Inflammatory macrophage (primary cell): ENCODE results near the gene PSD2.

Source experiments
- DNase-seq, 2 donors: peaks; one replicate each; pipeline ENCODE4 v3.0.0-alpha.2; 2020 to 2022
- total RNA-seq, 18 experiments: gene quantifications; one replicate each; lab custom pipeline; 2026; ENCODE audit warnings: mixed read lengths in 6 of 18, inconsistent platforms in 2 of 18; lab: John Stamatoyannopoulos, UW

Gene PSD2
- 0 to 0.73 (median 0.06) reads per million in 18 experiments for total RNA-seq

DNA sequence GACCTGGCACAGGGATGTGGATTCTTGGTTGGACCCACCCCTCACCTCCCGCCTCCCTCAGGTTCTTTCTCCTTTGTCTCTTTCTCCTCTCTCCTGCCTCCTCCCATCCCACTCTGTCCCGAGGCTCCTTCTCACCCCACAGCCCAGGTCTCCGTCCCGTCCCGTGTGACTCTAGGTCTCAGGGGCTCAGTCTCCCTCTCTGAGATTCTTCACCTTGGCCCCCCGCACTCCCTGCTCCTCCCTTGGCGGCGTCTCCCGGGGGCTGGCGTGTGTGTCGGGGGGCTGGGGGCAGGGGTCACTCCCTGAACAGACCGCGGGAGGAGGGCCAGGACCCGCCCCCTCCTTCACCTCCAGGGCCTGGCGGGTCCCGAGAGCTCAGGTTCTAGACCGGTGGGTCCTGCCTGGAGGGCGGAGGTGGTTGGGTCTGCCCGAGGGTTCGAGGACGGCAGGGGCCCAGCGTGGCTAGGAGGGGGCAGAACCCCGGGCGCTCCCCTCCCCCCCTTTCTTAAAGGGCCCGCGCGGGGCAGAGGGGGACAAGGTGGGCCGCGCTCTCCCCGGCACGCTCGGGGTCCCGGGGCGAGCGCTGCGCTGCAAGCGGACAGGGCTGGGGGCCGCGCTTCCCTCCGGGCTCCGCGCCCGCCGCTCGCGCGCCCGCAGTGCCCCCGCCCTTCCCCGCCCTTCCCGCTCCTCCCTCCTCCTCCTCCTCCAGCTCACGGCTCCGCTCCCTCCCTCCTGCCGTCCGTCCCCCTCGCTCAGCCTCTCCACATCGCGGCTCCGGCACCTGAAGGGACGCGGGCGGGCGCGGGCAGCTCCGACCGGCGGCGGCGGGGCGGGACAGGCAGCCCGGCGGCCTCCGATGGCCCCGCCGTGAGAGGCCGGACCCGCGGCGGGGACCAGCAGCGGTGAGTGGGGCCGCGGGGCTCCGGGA lies at the start of gene PSD2:
Gene PSD2, plus strand, starts transcription at position 735 of the 928 bp plus-strand sequence. CDS start 13,633 bp downstream, outside the sequence.
- DNase-seq = no peak

DNA sequence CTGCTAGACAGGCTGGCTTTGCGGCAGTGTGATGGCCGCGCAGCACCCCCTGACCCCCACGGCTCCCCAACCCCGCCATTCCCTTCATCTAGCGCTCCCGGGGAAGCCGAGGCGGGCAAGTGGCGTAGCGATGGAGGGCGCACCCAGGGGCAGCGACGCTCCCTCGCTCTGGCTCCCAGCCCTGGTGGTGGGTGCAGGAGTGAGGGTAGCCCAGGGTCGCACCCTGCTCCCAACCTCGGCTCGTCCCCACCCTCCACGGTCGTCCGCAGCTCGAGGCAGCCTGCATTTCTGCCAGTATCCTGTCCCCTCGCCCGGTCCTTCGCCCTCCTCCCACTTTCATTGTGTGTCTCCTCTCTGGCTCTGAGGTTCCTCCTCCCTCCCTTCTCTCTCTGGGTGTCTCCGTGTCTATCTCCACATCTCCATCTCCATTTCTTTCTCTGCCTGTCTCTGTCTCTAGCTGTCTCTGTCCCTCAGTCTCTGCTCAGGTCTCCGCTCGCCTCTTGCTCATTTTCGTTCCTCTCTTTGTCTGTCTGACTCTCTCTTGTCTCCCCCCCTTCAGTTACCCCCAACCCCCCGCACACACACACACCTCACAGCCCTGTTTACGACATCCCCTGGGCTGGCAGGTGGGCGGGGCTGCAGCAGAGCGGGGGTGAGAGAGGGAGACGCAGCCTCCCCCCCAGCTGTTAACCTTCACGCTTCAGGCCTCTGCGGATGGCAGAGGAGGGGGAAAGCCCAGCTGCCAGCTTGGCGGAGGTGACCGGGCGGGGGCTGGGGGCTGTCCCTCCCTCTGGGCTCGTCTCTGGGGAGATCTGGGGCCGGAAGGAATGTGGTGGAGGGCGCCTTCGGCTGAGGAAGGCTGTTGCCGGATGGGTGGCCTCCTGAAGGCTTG lies 48.7 kb upstream of the PSD2 start:
- DNase-seq = peak in 1 of 2 donors; percentile 19

DNA sequence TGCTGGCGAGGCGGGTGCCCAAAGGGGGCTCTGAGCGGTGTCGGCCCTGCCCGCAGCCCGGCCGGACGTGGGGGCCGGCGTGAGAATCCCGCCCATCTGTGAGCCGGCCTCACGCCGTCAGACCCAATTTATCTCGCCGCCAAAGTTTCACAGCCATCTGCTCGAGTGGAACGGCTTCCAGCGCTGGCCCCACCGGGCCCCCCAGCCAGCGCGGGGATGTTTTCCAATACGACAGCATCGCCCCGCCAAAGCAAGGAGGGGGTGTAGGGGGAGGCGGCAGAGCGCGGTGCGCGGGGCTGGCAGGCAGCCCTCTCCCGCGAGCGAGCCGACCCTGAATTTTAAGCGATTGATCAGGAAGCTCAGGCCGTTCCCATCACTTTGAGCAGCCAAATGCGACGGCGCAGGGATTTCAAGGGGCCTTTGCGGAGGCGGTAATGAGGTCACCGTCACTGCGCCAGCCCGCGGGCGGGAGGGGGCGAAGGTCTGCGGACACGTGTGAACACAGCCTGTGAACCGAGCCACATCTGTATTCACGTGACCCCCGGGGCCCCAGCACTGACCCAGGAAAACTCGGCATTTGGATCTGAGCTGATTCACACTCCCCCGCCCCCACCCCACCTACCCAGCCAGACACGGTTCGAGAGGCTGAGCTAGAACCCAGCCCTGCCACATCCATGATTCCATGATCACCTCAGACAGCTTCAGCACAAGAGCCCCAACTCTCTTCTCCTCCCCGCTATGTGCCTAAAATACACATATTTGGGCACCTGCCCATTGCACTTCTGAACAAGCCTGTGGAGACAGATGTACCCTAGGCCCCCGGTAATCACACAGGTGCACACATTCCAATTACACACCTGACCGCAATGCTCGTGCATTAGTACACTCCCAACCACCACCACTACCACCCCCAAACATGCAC lies 47.8 kb upstream of the PSD2 start:
- peak; percentile 35 to 73 for DNase-seq

DNA sequence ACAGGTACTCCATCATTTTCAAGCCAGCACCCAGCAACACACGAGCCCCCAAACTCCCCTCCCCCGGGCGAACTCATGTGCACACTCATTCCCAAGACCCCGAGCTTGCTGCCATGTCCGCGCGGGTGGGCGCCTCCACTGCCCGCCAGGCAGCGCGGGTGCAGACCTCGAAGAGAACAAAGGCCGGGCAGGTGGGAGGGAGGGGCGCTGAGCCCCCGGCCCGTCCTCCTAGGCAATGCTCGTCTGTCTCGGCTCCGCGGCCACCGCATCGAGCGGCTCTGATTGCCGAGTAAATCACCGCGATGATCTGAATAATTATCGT lies 47.1 kb upstream of the PSD2 start:
- no peak for DNase-seq

DNA sequence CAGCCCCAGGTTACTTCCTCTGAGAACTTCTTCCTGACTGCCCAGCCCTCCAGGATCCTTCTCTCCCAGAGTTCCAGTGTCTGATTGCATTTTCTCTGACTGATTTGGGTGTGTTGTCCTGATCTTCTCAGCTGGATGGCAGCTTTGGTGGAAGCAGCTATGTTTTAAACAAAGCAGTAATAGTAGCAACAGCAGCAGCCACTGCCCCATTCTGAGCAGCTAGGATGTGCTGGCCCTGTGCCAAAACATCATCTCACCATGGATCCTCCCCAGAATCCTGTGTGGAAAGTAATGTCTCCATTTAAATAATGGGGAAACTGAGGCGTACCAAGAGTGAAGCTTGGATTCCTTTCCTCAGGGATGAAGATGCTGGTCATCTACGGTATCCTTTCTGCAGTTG lies 46.4 kb upstream of the PSD2 start:
- DNase-seq = no peak

DNA sequence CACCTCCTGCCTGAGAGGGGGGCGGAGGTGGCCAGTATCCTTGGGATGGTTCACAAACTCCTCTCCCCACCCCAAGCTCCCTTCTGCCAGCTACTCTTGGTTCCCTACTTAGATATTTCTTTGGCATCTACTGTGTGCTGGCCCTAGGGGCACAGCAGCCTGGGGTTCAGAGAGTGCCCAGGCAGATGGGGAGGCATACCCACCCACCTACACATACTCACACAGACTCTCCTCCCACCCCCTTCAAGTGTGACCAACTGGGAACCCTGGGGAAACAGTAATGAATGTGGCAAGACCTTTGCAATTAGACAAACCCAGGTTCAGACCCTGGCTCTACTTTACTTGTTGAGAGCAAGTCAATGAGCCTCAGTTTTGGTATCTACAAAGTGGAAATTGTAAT lies 44.4 kb upstream of the PSD2 start:
- DNase-seq = no peak

DNA sequence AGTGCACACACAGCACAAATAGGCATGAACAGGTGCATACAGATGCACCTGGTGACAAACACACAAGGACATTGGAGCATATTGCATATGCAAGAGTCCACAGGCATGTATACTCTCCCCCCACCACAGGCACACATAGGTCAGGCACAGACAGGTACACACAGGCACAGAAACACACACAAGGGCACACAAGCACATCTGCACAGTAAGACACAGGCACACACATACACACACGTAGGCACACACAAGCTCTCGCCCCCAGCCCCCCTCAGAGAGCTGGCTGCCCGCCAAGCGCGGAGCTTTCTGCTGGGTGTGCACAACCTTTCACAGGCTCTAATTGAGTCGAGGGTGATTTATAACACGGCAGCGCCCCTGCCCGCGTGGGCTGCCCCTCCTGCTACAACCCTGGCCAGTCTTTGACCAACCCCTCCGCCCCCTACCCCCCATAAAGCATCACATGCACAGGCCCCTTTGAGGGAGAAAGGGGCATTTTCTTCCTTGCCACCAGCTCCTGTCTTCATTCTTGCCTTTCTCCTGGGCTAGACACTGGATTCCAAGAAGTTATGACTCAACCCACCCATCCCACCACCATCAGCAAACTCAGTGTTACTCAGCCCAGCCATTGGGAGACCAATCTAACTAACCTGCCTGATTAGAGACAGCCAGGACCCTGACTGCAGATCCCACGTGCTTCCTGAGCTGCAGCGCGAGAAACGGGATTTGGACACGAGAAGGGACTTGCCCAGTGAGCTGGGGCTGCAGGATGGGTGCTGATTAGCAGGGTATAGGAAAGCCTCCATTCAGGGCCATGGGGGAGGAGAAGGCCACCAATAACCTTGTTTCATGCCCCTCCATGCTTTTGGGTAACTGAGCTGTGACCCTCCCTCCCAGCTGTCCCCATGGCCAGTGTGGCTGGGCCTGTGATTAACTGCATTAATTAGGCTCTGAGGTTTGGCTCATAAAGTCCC lies 42.8 kb upstream of the PSD2 start:
- no peak for DNase-seq

DNA sequence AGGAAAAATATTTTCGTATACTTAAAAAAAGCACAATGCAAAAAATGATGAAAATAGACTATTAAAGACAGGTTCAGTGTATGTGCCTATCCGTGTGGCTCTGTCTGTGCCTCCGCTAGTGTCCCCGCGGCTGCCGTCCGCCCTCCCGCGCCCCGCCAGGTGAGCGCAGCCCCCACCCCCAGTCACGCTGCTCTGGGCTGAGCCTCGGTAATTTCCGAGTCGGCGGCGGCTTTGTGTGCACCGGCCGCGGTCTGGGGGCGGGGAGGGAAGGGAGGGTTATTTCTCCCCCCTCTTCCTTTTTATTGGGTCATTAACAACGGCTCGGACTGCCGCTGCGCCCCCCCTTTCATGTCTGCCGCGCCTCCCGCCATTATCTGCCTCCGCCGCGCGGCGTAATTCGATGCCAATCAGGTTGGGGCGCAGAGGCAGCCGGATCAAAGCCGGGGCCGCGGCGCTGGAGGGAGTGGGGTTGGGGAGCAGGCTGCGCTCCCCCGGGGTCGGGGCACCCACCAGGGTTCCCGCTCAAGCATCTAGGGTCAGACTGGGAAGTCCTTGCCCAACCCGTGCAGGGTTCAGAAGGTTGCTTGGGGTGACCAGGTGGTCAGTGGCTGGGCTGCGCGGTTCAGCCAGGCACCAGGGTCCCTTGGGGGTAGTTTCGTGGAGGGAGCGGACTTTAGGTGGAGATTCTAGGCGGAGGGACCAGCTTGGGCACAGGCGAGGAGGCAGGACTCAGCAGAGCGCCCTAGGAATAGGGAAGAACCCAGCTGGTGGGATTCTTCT lies 39.5 kb upstream of the PSD2 start:
- DNase-seq = no peak

DNA sequence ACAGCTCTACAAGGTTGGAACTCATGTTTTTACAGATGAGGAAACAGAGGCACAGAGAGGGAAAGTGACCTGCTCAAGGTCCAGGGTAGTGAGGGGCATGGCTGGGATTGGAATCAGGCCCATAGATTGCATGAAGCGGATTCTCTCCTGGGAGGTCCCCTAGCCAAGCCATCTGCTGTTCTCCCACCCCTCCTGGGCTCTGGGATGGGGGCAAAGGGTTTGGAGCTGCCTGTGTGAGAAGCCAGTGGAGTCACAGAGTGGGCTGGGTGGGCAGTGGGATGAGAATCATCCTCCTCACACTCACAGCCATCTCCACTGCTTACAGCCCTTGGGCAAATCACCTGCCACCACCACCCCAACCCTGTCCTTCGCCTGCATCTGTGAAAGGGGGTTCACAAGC lies 38.6 kb upstream of the PSD2 start:
- DNase-seq = no peak

DNA sequence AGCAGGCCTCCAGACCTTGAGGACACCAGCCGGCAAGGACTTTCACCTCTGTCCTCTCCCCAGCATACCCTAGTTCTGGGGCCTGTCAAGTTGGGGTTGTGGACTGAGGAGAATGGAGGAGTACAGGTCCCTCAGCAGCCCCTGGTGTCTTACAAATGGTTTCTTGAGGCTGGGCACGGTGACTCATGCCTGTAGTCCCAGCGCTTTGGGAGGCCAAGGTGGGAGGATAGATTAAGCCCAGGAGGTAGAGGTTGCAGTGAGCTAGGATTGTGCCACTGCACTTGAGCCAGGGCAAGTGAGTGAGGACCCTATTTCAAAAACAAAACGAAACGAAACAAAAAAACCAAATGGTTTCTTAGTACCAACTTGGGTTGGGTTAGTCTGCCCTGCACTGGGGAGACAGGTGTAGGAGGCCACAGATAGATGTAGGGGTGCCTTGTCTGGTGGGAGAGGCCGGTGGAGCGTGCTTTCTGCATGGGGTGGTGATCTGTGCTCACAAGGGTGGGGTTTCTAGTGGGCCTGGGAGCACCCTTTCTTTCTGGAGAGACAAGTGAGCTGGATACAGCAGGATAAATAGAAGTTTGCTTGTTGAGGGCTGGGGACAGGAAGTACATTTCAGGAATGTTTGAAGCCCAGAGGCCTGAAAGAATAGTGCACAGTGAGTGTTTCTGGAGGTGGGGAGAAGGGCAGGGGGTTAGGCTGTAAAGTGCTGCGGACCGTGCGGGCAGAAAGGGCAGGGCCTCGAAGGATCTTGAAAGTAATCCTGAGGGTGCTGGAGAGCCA lies 37.7 kb upstream of the PSD2 start:
- DNase-seq = no peak

DNA sequence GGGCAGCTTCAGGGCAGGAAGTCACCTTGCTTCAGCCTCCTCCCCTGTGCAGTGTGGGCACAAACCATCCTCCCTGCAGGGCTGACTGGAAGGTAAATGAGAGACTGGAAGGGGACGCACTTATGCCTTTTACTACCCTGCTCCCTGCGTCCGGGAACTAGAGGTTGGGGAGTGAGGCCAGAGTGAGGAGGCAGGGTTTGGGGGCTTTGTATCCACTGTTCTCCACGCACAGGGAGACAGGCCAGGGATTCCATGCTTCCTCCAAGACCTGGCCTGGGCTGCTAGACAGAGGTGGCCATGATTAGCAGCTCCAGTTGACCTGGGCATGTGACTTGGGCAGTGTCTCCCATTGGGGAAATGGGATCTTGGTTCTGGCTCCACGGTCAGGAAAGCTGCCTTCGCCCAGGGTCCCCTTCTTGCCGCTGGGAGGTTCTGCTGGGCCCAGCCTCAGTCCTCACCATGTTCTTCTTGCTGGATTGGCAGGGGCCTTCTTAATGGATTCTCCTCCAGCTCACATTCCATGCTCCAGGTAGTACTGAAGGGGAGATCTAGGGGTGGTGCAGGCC lies 37.0 kb upstream of the PSD2 start:
- no peak for DNase-seq

DNA sequence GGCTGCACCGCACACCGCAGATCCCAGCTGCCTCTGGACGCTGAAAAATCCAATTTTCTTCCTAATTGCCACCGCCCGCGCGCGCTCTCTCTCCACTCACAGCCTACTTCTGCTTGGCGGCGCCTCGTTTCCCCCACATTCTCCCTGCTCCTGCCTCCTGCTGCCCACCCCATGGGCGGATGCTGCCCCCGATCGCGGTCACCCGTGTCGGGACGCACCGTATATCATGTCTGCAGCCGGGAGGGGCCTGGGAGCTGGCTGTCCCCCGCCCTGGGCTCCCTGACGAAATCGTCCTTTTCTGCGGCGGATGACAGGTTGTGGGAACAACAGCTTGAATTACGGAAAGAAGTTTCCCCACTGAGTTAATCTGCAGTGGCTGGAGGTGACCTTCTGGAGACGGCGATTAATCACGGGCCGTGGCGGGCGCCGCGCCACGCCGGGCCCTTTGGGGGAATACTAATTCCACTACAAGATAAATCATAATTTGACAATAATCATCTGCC lies 36.3 kb upstream of the PSD2 start:
- peak in 1 of 2 donors; percentile 20 for DNase-seq

DNA sequence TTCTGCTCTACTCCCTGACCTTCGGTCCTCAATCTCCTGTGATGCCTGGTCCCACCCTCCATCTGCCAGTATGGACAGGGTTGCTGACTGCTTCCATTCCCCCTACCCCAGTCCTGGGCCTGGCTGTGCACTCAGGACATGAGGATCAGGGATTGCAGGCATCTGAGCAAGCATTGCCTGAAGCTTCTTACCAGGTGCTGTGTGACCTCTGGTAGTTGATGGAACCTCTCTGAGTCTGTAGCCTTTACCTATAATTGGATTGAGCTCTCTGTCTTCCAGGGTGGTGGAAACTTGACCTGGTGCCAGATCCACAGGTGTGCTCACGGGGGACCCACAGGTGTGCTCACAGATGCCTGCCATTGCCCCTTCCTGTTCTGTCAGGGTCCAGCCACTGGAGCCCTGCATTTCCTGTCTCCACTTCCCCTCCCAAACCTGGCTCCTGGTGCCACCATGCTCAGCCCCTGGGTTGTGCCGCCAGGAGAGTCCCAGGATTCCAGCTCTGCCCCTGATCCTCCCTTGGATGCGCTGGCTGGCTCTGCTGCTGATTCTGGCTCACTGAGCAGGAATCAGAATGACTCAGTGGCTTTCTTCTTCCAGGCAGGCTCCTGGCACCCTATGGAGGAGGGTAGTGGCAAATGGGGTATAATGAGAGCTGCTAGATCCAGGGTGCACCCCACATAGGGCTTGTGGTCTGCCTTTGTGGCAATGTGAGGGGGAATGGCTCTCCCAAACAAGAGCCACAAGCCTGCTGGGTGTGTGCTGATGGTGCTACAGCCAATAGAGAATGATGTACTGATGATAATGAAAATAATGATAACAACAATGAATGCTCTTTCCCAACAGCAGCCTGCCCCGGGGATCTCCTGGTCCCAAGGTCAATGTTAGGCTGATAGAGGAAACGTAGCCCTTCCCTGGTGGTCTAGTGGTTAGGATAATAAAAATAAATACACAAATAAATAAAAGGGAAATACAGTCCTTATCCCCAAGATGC lies 35.2 kb upstream of the PSD2 start:
- no peak for DNase-seq

DNA sequence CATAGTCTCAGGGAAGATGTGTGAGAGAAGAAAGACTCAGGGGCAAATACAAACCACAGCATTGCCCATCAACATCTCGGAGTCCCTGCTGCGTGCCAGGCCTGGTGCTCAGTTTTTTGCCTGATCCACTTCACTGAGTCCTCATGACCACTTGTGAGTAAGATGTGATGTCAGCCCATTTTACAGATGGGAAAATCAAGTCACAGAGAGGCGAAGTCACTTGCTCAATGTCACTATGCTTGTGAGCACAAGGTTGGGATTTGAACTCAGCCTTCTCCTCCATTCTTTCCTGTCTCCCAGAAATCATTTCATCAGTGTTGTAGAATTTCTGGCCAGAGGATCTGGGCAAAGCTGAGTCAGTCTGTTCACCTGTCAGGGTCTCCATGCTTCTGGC lies 34.6 kb upstream of the PSD2 start:
- no peak for DNase-seq

DNA sequence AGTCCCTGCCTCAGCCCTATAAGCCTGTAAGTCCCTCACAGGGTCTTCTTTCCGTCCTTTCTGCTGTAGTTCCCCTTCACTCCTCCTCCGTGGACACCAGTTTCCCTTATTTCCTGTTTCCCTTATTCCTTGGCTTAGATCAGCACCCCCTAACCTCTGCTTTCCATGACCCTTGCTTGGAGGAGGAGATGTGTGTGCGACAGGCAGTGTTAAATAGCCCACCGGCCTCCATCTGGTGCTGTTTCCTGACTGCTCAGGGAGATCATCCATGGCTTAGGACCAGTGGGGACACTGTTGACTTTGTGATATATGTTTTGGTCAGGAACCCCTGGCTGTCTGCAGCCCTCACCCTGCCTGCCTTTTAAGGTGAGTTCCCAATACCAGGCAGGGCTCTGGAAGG lies 34.1 kb upstream of the PSD2 start:
- DNase-seq = no peak

DNA sequence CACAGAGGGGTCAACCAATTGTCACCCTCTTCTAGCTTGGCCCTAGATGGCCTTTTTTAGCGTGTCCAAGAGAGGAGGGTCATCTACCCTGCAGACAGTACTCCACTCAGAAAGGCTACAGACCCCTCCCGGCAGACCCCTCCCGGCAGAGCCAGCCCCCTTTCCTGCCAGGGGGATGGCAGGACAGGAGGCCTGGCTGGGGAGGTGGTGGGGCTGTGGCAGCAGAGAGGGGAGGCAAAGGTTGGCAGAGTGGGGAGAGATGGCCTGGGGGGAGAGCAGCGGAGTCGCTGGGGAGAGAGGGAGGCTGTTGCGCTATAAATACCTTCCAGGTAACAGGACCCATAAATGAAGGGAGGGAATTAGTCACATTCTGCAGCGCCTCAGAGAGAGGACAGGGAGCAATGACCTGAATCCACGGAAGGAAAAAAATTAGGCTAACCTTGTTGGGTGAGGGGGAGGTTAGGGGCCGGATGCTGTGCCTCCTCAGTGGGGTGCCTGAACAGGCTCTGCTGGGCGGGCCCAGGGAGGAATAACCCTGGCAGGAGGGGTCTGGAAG lies 32.9 kb upstream of the PSD2 start:
- no peak for DNase-seq

DNA sequence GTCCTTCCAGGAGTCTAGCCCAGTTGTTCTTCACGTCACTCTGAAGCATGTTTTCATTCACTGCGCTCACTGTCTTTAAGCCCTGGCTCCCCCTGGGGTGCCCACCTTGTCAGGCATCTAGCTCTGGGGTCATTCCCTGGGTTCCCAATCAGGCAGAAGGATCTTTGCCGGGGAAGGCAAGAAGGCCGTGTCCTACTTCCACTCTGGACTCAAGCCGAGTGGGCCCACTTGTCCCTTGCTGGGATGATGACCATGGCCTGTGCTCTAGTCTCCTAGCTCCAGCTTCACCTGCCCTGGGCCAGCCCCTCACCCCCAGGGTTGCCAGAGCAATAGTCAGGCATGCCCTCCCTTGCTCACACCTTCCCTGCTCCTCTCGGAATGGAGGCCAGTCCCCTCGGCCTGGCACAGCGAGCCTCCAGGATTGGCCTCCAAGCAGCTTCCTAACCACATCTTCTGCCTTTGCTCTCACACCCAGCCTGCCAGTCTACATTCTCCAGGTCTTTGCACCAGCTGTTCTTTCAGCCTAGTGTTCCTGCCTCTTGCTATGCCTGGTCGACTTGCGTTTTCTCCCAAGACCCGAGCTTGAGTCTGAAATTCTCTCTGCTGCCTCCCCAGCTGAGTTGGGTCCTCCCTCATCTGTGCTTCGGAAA lies 32.2 kb upstream of the PSD2 start:
- DNase-seq = no peak
